NCI-H1417 (cell line): ENCODE results near the gene C16orf78.

ENCODE experiments used
- DNase-seq, 3 experiments: peaks; one replicate each; lab custom pipeline; 2025; lab: John Stamatoyannopoulos, UW

Gene C16orf78, protein sequence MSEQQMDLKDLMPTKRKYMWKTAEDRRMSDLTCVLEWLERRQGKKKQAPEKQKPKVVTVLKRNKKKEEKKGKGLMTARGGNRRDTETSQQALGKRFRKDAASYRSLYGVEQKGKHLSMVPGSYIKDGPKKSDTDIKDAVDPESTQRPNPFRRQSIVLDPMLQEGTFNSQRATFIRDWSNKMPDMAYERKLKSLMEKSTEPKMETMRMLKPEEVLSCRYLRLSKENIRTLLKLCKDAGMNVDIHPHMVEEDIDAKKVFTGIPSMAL

DNA sequence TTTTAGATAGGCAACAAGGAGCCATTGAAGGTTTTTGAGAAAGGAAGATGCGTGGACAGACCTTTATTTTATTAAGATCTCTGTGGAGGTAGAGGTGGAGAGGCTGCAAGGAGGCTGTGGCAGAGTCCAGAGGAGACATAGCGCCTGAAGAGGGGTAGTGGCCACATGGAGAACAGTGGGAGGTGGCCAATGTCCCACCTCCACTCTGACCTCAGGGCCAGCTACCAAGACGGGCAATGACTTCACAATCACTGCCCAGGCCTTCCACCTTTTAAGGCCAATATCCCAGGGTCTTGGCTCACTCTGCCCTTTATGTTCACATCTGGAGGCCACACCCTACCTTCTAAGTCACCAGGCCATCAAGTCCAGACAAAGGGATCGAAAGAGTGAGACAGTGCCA is at the start of gene C16orf78:
Gene C16orf78 (plus strand): TSS at position 301 of the 400 bp plus-strand sequence. CDS start 136 bp downstream, outside the sequence.
- DNase-seq: no peak

DNA sequence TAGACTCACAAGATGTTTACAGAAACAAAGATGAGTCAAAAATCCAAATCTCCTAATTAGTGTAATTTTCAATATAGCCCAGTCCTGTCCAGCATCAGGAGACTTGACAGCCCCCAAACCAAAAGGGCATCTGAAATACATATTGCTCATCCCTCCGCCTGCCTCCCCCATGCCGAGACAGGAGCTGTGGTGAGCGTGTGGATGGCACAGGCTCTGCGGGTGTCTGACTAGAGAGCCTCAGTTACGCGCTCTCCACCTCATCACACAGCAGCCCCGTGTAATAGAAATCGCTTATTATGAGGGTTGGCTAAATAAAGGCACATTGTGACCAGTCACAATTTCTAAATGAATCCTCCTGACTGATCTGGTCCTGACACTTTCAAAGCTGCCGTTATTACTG is 48.9 kb upstream of the C16orf78 start:
- no peak for DNase-seq

DNA sequence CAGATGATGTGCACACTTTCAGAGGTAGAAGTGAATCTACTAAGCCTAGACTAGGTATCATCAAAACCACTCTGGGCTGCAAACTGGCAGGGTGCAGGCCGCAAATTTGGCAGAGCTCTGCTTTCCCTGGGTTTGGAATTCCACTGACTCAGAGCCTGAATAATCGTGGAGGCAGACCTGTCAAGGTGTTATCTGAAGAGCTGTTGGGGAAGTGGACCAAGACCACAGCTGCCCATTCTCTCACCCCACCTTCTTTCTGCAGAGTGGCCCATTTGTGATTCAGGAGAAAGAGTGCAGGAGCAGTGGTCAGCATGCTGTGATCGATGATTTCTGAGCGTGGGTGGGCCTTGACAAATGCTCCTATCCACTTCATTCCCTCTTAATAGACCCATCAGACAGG is 46.1 kb upstream of the C16orf78 start:
- no peak for DNase-seq

DNA sequence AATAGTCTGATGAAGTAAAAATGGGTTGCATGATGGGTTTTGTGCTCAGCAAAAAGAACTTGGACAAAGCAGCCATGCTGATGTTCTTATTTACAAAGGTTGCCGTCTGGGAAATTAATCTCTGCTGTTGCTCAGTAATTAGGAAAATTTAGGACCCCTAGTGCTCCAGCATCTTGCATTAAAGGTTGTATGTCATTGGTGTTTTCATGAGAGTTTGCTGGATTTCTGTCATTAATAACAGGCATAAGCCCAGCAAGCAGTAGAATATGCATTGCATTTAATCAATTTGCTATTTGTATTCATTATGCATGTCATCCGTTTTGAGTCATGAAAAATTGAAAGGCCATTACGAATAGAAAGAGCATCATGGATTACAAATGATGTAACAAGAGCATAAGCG is 45.3 kb upstream of the C16orf78 start:
- no peak for DNase-seq

DNA sequence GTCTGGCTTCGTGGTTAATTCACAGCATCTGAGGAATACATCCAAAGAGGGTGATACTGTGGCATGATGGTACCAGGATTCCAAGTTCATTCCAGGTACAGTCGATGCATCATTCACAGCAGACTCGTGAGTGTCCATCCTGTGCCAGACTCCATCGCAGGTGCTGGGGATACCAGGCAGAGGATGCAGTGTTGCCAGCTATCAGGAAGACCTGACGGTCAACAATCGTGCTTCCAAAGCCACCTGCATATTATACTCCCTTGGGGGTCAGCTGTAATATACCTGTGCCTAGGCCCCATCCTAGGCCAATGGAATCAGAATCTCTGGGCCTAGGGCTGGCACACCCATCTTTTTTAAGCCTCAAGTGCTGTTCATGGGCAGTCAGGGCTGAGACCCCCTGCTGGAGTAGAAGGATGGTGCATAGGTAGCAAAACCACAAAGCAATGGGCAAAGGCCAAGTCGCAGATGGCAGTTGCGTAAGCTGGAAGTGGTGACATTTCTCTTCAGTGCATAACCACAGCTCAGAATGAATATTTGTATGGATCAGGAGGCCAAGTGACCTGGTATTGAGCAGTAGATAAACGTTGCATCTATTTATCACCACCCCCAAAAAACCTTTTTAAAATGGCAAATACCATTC is 42.9 kb upstream of the C16orf78 start:
- DNase-seq: peak in 1 of 3 experiments; percentile 30

DNA sequence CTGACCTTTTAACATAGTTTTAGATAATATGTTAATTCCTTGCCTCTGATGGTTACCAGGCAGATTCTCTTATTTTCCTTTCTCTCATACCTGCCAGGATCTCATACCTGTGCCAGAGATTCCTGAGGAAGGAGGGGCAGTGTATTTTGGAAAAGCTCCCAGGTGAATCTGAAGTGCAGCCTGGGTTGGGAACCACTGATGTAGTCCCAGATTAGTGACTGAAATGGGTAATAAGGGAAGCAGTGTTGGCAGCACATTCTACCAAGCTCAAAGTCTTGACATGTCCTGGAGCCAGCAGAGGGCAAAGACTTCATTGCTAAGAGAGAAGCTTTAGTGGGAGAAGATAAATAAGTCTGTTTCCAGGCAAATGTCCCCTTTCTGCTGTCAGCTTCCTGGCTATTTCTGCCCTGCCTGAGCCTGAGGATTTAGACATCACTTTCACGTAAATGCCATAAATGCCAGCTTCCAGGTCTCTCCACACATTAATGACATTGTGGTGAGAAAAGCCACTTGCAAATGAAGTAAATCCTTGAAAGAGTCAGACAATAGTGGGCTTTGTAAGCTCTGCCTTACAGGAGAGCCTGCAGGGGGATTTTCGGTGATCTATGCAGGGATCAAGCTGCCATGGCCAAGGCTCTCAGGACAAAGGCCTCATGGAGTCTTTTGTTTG is 40.9 kb upstream of the C16orf78 start:
- DNase-seq: no peak

DNA sequence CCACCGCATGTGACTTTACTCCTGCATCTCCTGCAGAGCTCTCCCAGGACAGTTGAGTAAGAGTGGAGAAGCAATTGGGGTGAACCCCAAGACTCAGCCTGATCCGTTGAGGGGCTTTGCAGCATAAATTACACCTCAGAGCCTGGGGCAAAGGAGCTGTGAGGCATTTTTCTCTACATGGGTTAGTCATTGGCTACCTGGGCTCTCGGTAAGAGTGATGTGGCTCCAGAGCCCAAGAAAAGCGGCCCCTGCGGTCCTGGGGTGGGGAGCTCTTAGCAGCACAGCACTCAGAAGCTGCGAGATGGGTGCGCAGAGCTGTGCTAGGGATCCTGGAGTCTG is 40.4 kb upstream of the C16orf78 start:
- no peak for DNase-seq

DNA sequence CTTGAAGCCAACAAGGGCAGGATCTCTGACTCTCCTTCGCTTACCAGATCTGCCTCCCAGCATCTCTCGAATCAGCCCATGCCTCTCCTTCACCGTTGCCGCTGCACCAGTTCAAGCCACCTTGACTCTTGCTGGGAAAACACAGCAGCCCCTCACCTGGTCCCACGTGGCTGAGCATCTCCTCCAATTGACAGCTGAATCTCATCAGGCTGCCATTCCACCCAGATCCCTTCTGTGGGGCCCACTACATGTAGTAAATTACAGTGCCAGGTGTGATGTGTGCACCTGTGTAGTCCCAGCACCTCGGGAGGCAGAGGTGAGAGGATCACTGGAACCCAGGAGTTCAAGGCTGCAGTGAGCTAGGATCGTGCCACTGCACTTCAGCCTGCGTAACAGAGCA is 37.8 kb upstream of the C16orf78 start:
- DNase-seq: no peak

DNA sequence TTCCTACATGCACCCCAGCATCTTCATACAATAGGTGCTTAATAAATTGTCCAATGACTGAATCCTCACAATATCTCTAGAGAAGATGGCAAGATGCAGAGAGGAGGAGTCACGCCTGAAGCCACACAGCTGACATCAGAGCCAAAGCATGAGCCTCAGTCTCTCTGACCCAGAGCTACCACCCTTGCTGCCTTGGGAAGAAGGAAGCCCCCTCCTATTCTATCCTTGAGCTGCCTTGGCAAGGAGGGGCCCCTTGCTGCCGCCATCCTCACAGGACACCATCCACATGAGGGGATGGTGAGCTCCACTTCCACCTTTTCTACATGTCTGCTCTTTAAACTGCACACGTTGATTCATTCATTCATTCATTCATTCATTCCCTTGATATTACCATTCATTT is 37.0 kb upstream of the C16orf78 start:
- DNase-seq: no peak

DNA sequence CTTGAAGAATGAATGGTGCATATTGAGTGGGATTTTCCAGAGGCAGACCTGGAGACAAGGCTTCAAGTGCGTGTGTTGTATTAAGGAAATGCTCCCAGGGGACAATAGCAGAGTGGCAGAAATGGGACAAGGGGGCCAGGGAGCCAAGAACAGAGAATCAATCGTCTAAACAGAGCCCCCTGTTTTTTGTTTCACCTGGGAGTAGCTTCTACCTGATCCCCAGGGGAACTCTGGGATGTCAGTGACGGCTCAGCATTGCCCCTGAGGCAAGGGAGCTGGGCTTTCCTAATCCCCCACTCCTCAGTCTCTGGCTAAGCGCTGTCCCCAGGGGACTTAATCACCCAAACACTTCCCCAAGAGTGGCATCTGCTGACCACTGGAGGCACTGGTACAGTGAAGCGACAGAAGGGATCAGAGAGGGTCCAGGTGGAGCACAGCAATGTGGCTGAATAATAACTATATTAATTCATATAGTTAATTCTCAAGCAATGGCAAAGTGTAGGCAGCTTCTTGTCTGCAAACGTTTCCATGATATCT is 35.7 kb upstream of the C16orf78 start:
- peak in 2 of 3 experiments; percentile 18 to 64 for DNase-seq

DNA sequence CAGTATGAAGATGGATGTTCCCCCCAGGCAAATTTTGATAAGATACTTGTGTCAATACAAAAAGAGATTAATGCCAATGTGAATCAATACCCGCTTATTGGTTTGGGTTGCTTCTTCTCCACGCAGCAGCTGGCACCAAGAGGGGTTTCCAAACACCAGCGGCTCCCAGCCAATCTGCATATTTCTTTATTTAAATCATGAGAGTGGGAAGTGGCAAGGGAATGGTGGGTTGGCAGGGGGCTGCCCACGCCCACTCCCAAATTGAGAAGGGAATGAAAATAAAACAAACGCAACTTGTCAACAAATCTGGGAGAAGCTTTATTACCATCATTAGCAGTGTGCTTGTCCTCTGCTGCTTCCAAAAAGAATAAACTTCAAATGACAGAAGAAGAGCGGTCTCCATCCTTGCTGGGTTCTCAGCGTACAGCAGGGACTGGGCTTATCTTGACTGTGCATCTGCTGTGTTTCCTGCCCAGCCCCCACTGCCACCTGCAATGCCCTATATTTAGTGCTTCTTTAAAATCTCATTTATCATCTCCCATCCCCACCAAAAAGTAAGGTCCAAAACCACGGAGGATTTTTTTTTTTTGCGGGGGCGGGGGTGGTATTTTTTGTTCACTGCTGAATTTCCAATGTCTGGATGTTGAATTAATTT is 34.9 kb upstream of the C16orf78 start:
- no peak for DNase-seq

DNA sequence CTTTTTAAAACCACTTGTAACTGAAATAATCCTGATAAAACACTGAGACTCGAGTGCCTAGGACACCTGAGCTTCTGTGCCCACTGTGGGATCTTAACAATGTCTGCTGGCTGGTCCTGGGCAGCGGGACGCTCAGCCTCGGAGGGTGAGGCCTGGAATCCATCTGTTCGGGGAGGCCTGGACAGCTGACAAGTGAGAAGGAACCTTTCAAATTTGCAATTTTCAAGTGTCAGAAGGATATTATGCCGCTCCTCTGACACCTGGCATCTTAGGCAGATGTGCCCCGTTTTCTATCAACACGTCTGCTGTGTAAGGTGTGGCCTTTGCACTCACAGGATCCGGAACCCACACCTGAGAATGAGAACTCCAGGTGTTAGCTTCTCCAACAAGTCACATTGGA is 33.1 kb upstream of the C16orf78 start:
- peak in 1 of 3 experiments; percentile 12 for DNase-seq

DNA sequence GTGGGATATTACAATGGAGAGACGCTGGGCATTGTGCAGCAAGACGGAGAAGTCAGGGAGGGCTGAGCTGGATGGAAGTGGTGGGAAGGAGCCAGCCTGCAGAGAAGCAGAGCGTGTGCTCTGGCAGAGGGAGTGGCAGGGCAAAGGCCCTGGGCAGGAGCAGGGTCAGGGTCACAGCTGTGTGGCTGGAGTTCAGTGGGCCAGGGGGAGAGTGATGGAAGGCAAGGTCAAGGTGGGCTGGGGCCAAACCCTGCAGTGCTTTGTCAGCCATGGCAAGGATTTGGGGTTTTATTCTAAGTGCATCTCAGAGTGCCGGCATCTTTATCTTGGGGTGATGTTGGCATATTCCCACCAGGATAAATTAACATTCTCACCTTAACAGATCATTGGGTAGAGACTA is 31.9 kb upstream of the C16orf78 start:
- no peak for DNase-seq

DNA sequence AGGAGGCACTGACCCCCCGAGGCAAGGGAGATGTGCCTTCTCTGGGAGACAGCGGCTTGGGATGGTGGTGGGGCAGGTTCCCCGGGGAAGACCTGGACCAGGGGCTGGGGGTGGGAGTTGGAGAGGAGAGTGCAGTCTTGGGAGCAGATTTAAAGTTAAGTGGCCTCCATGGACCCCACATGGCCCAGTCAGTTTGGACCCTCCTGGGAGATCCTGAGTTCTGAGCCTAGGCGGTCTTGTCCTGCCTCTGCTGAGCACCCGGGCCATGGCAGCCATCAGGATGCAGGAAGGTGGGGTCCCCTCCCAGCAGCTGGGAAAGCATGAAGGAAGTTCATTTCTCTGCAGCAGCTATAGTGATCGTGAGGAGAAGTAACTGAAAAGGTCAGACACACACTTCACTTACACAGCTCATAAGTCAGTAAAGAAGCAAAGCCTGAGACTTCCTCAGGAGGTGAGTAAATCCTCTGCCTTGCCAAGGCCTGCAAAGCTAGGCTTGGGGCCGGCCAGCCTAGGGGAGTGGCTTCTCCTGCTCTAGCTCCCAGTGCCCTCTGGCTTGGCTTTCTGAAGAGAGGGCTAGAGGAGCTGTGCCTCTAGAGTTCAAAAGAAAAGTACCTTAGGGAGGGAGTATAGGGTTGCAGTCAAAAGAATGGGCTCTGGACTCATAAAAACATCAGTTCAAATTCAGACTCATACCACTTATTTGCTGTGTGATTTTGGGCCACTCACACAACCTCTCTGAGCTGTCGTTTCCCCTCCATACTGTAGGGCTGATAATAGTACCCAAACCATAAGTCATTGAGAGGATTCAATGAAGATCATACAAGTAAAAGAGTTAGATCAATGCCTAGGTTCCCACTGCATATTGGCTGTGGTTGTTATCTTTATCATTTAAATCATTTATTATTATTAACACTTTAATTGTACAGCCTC is 31.0 kb upstream of the C16orf78 start:
- DNase-seq: no peak

DNA sequence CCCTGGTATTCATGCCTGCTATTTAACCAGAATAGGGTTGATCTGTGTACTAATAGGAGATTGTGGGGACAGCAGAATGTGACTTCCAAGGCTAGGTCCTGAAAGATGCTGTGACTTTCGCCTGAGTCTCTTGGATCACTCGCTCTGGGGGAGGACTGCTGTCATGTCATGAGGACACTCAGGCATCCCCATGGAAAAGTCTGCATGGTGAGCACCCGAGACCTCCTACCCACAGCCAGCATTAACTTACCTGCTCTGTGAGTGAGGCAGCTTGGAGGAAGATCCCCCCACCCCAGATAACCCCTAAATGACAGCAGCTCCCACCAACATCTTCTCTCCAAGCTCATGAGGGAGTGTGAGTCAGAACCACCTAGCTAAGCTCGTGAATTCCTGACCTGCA is 30.3 kb upstream of the C16orf78 start:
- no peak for DNase-seq

DNA sequence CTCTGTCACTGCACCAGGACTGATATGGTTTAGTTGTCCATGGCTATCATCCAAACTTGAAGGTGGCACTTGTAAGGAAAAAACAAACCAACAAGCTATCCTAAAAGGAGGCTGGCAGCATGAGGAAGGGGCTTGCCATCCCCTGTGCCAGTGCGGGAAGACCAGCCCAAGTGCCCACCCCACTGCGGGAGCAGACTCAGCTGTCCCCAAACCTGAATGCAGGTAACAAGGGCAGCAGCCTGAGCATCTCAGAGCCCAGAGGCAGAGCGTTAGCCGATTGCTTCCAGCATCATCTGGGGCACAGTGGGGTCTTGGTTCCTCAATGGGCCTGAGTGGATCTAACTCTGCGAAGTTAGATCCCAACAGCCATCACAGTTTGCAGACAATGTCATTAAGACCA is 29.2 kb upstream of the C16orf78 start:
- no peak for DNase-seq

DNA sequence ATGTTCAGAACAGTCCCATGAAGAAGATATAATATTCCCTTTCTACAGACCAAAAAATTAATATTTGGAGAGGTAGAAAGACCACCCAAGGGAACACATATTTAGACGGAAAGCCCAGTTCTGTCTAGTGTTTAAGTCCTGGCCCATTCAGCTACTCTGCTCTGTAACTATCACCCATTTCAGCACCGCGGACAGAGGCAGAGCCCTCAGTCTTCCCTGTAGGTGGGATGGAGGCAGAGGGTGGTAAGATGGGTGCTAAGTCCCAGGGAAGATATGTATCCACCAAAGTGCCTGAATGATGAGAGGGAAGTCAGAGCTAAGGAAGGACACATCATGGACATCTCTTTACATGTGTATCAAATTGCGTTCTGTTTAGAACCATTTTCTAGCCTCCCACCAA is 27.8 kb upstream of the C16orf78 start:
- DNase-seq: no peak

DNA sequence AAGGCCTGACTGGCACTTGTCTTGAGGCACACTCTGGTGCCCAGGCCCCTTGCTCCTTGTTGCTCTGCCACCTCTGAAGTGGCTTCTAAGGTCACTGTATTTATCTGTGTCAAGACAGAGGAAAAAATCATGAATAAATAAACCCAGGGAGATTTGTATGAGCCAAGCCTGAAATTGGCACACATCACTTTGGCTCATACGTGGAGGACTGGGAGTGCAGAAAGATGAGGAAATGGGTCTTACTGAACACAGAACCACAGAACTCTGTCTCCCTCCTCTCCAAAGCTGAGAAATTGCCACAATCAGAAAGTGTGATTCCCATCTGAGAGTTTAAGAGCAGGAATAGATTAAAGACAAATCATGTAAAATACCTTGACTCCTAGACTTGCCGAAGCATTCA is 27.1 kb upstream of the C16orf78 start:
- DNase-seq: no peak

DNA sequence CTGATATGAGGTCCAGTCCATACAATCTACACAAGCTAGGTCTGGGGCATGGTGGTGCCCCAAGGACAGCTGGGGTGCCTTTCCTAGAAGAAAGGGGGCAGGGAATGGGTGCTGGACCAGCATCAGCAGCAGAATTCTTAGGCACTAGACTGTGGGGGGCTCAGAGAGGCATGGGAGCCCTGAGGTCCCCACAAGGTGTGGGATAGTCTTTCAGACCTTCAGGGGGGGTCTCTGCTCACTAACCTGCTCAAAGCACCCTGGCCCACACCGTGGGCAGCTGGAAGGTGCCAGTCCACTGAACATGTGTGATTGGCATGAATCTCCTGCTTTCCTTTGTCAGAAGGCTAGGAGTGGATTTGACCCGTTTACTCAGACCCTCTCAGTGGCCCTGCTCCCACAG is 26.1 kb upstream of the C16orf78 start:
- no peak for DNase-seq

DNA sequence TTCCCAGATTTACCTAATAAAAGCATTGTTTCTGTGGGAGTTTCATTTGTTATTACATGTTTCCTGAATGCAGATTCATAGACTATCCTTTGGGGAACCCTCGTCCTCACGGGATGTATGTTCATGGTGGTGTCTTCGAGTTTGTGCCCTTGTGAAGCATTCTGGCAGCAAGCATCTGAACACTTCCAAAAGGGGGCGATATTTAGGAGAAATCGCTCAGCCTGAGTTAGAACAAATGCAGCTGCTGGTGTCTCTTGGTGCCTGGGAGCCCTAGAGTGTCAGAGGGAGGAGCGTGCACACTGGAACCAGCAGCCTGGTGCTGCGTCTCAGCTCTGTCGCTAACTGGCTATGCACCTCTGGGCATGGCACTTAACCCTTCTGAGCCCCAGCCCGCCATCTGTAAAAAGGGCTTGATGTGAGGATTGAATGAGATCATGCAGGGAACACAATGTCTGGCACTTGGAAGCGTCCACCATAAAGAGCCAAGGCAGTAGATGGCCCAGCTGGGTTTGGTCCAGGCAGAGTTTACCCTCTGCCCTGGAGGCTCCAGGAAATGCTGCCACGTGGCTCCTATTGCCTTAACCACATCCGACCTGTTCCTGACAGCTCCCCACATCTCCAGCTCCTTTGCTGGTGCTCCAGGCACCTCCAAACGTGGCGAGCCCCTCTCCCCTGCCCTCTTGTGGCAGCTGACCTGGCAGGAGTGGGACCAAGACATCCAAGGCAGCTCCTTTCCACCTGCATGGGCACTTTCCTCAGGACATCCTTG is 25.0 kb upstream of the C16orf78 start:
- peak in 1 of 3 experiments; percentile 18 for DNase-seq
